Stimulated activated CD4-positive, alpha-beta T cell treated with anti-CD3 and anti-CD28 coated beads, Interleukin-12 subunit alpha, Interleukin-12 subunit beta, amount 100 ng/mL, for 4 hours (primary cell): ENCODE measurements around the gene FBXO17.
A peak's percentile ranks its signal among the peaks of the same experiment; 100 is the strongest.
"Not testable (repeated sequence)": the region's sequence is repeated elsewhere in the genome, so short reads cannot be mapped to it uniquely, and the experiment has no call there.

Experiments
- DNase-seq: peaks from one replicate; pipeline ENCODE4 v3.0.0-alpha.2; 2020

Gene FBXO17

GRCh38 chr19:38978326-38978689, 2.8 kb upstream of the FBXO17 start:
- DNase-seq, result no peak

DNA sequence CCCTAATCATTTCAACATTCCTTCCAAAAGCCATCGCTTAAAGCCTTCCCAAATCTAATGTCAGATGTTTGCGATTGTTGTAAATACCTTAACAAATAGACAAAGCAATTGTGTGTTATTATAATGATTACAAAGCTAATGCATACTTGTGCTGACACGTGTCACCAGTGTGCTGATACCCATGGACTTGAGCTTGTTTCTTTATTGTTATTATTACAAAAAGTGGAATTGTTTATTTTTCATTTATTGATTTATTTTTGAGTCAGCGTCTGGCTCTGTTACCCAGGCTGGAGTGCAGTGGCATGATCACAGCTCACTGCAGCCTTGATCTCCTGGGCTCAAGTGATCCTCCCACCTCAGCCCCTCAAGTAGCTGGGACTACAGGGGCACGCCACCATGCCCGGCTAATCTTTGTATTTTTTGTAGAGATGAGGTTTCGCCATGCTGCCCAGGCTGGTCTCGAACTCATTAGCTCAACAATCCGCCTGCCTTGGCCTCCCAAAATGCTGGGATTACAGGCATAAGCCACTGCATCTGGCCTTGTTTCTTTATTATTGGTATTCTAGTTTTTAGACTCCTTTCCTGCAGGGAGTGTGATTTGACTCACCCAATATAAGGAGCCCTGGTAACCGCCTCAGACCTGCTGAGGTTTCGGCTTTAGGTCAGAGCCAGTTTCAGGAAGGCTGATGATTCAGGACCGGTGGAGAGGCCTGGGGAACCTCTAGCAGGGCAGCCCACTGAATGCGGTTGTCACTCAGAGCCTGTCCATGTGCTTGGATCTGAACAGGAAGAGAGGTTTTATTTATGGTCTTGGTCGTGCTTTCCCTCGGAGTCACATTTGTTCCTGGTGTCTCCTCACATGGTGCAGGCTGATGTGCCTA, 2.1 kb upstream of the FBXO17 start:
- peak; percentile 8 for DNase-seq

- DNase-seq, result no peak
These were observed 324 bp upstream of the FBXO17 start for GRCh38 chr19:38975861-38976271.

- DNase-seq, result no peak
These were observed 823 bp downstream of the FBXO17 start for GRCh38 chr19:38974624-38975213.

DNA sequence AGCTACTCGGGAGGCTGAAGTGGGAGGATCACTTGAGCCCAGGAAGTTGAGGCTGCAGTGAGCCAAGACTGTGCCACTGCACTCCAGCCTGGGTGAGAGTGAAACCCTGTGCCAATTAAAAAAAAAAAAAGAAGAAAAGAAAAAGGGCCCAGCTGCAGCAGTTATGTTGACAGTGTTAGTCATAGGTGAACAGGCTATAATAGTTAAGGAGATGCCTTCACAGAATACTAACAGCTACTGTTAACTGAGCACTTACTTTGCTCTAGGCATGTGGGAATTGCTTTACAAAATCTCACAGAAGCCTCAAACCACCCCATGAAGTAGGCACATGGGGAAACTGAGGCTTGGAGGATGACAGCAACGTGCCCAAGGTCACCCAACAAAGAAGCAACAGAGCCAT, 3.9 kb downstream of the FBXO17 start:
- no peak for DNase-seq

GRCh38 chr19:38970664-38971532, 4.6 kb downstream of the FBXO17 start:
- DNase-seq, result no peak

- DNase-seq, result not testable (repeated sequence)
These were observed 9.4 kb downstream of the FBXO17 start for GRCh38 chr19:38966149-38966548.

DNA sequence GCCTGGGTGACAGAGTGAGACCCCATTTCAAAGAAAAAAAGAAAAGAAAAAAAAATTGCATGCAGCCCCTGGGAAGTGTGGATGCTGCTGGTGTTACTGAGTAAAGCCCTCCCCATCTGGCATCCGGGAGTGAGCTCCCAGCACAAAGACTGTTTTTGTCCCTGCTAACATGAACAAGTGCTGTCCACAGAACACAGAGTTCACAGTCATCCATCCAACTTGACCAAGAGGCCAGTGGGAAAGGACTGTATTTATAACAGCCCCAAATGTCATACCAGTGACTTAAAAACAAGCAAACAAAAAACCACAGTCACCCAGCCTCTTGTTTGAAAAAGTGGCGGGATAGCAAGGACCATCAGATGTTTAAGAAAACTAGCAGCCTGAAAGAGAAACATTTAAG, 10.8 kb downstream of the FBXO17 start:
- DNase-seq, result no peak

GRCh38 chr19:38959618-38960017, 15.9 kb downstream of the FBXO17 start:
- no peak for DNase-seq

GRCh38 chr19:38958301-38958700, 17.2 kb downstream of the FBXO17 start:
- no peak for DNase-seq

DNA sequence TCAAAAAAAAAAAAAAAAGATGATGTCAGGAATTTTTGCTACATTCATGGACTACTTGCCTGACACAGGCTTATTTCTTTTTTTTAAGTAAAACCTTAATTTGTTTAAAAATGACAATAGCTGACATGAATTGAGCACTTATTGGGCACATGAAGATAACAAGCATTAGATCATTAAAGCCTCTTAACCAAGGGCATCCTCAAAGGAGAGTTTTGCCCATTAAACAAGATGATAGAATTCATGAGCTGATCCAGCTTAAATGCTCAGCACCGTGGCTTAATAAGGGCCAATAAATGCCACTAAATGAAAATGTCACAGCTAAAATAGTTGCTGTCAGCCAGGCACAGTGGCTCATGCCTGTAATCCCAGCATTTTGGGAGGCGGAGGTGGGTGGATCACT, 19.3 kb downstream of the FBXO17 start:
- no peak for DNase-seq

GRCh38 chr19:38953677-38954076, 21.9 kb downstream of the FBXO17 start:
- DNase-seq, result no peak

- DNase-seq, result no peak
These were observed 23.0 kb downstream of the FBXO17 start for GRCh38 chr19:38952395-38953165.

- no peak for DNase-seq
These were observed 24.4 kb downstream of the FBXO17 start for GRCh38 chr19:38951187-38951586.

- DNase-seq, result peak; percentile 81
These were observed 25.8 kb downstream of the FBXO17 start for GRCh38 chr19:38949580-38950367.

- no peak for DNase-seq
These were observed 29.1 kb downstream of the FBXO17 start for GRCh38 chr19:38946229-38947010.

DNA sequence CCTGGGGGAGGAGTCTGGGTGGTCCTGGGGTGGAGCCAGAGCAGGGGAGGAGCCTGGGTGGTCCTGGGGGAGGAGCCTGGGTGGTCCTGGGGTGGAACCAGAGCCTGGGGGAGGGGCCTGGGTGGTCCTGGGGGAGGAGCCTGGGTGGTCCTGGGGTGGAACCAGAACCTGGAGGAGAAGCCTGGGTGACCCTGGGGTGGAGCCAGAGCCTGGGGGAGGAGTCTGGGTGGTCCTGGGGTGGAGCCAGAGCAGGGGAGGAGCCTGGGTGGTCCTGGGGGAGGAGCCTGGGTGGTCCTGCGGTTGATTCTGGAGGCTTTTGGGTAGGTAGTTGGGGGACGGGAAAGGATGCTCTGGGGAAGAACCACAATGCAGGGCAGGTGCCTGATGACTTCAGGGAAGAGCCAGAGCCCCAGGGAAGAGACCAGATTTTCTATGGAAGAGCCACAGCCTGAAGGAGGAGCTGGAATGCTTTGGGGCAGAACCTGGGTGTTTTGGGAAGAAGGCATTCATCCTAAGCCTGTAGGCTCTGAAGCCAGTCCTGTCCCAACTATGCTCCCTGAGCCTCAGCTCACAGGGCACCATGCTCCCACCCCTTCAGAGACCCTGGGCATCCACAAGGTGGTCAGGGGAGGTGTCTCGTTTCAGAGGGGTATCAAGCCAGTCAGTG, 29.8 kb downstream of the FBXO17 start:
- no peak for DNase-seq

DNA sequence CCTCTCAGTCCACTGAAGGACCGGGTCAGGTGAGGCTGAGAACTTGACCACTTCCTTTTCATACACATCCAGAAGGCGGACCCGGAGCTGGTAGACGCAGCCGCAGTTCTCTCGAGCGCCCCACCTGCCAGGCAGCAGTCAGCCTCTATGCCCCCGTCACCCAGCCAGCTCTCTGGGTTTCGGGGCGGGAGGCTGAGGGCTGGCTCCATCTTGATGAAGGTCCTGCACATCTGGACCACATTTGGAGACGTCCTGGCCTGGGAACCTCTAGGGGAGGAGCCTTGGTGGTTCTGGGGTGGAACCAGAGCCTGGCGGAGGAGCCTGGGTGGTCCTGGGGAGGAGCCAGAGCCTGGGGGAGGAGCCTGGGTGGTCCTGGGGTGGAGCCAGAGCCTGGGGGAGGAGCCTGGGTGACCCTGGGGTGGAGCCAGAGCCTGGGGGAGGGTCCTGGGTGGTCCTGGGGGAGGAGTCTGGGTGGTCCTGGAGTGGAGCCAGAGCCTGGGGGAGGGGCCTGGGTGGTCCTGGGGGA, 30.5 kb downstream of the FBXO17 start:
- DNase-seq, result no peak

GRCh38 chr19:38942471-38943181, 32.9 kb downstream of the FBXO17 start:
- no peak for DNase-seq

GRCh38 chr19:38941979-38942378, 33.6 kb downstream of the FBXO17 start:
- no peak for DNase-seq
